Common myeloid progenitor, CD34-positive (primary cell): Measurements from ENCODE around the gene KRTAP10-3.
A peak's percentile ranks its signal among the peaks of the same experiment; 100 is the strongest.
"Not testable (repeated sequence)": the region's sequence is repeated elsewhere in the genome, so short reads cannot be mapped to it uniquely, and the experiment has no call there.

Source experiments
- CTCF ChIA-PET: fragments of 350-600 bp; sonication (Branson Sonifier 250); formaldehyde crosslinking; loops from one replicate; lab custom pipeline; 2021; ENCODE audit warnings: antibody characterized with exemption; lab: Charles Lee
- POLR2A ChIA-PET: fragments of 350-600 bp; sonication (Branson Sonifier 250); formaldehyde crosslinking; loops from one replicate; lab custom pipeline; 2021; ENCODE audit warnings: antibody characterized with exemption; lab: Charles Lee
- DNase-seq, 3 donors: peaks; one replicate each; pipeline versions ENCODE4 v3.0.0 to v3.0.0-alpha.2; 2013
- H3K27ac ChIP-seq, 2 experiments: 1 replicate in 1 of 2; 2 replicates in 1 of 2; pipeline ENCODE4 v1.7.0; 2013; ENCODE audit warnings: inconsistent platforms in 2 of 2, low read length in 2 of 2, mild to moderate bottlenecking in 2 of 2, low read depth in 1 of 2, moderate library complexity in 1 of 2; ENCODE audit not compliant: severe bottlenecking in 2 of 2, insufficient read depth in 1 of 2, poor library complexity in 1 of 2
- H3K27me3 ChIP-seq, 5 experiments: replicated peaks in 2 of 5; 1 replicate in 3 of 5; 2 replicates in 2 of 5; pipeline versions ENCODE4 v1.6.1 to v1.7.0; 2013; ENCODE audit warnings: low read length in 4 of 5, mild to moderate bottlenecking in 2 of 5, moderate library complexity in 2 of 5, inconsistent platforms in 1 of 5; ENCODE audit not compliant: insufficient read depth in 5 of 5, control insufficient read depth in 4 of 5
- H3K36me3 ChIP-seq, 4 experiments: 1 replicate in 2 of 4; 2 replicates in 2 of 4; pipeline versions ENCODE4 v1.6.1 to v1.7.0; 2013; ENCODE audit warnings: low read length in 3 of 4, control low read depth in 1 of 4, mild to moderate bottlenecking in 1 of 4; ENCODE audit not compliant: control insufficient read depth in 4 of 4, insufficient read depth in 4 of 4
- H3K4me1 ChIP-seq, 4 experiments: 1 replicate in 3 of 4; 2 replicates in 1 of 4; pipeline versions ENCODE4 v1.6.1 to v1.7.1; 2013; ENCODE audit warnings: low read length in 3 of 4, mild to moderate bottlenecking in 3 of 4, control low read depth in 1 of 4, inconsistent platforms in 1 of 4, moderate library complexity in 1 of 4; ENCODE audit not compliant: control insufficient read depth in 4 of 4, insufficient read depth in 4 of 4; ENCODE audit errors: control extremely low read depth in 1 of 4
- H3K4me3 ChIP-seq, 7 experiments: 1 replicate in 4 of 7; 2 replicates in 3 of 7; pipeline versions ENCODE4 v1.5.1 to v1.7.0; 2013; ENCODE audit warnings: mild to moderate bottlenecking in 7 of 7, low read length in 6 of 7, moderate library complexity in 6 of 7, inconsistent platforms in 2 of 7, low read depth in 2 of 7, control low read depth in 1 of 7; ENCODE audit not compliant: insufficient read depth in 4 of 7, control insufficient read depth in 1 of 7; ENCODE audit errors: extremely low read depth in 1 of 7
- H3K9me3 ChIP-seq, 5 experiments: 1 replicate in 4 of 5; 2 replicates in 1 of 5; pipeline versions ENCODE4 v1.6.1 to v1.7.1; 2013; ENCODE audit warnings: low read length in 4 of 5, mild to moderate bottlenecking in 2 of 5, inconsistent platforms in 1 of 5, low read depth in 1 of 5, moderate library complexity in 1 of 5; ENCODE audit not compliant: control insufficient read depth in 4 of 5, insufficient read depth in 2 of 5; ENCODE audit errors: control extremely low read depth in 1 of 5
- WGBS: methylation state at CpG from one replicate; pipeline ENCODE4 v1.1.5; 2013; ENCODE audit not compliant: insufficient coverage; 5-methylcytosine and 5-hydroxymethylcytosine counted together

Gene KRTAP10-3

DNA sequence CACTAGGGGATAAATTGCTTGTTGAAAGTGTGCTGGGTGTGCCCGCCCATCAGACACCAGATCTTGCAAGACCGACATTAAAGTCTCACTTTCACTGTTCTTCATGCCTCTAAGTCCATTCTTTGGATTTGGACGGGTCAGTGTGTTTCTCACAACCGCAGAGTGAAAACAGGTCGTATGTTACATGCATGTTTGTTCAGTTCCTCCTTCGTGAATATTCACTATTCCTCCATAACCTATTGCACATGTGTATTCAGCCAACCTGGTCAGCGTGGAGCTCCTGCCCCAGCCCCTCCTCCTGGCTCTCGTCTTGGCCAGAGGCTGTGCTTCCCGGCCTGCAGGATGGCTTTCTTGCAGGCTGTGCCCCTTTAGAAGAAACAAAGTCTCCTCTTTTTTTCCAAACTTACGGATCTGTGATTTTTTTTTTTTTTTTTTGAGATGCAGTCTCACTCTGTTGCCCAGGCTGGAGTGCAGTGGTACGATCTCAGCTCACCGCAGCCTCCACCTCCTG, 35.9 kb upstream of the KRTAP10-3 start:
- peaks cover 0 to 8% (median 0%) of the 10 kb centered on the region in 5 experiments for H3K9me3 ChIP-seq
- peaks cover 0 to 5% (median 0%) of the 10 kb centered on the region in 4 experiments for H3K4me1 ChIP-seq
- H3K36me3 ChIP-seq, result no peaks in the 10 kb centered on the region
- 77% methylated on average over 7 of the region's 12 CpGs for WGBS
- DNase-seq, result no peak
- ChIA-PET CTCF (no interaction called here), POLR2A (no interaction called here)
- peaks cover 0 to 12% (median 0%) of the 10 kb centered on the region in 5 experiments for H3K27me3 ChIP-seq
- H3K27ac ChIP-seq, result peak overlapping the region in 1 of 2 experiments; percentile 65
- H3K4me3 ChIP-seq, result no peak overlapping the region

DNA sequence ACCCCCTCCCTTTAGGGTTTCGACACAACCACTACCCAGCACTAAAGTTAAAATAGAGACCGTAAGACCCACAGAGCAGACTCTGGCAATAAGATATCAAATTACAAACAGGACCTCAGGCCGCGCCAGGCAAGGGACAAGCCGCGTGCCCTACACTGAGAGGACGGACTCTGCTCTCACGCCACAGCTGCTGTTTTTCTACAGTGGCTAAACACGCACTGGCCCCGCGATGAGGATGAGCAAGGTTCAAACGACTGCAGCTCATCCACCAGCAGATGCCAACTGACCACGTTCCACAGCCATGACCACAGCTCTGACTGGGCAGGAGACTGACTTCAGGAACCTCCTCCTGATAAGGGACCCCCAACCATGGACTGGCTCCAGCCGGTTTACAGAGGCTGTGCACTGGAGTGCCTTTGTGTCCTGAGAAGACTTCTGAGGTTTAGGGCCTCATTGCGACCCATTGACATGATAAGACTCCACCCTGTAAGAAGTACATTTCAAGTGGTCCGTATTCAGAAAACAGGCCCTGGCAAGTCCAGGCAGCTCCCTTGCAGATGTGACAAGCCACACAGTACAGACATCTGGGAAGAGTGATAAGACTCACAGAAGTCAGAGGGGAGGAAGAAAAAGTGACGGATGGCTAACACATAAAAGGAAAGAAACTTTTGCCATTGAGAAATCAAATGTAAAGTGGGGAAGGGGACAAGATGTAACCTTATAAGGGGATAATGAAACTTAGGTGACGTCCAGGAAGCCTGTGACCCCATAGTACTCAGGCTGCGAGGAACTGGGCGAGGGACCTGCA, 35.2 kb upstream of the KRTAP10-3 start:
- ChIA-PET POLR2A (no interaction called here), CTCF (no interaction called here)
- no peak overlapping the region for H3K4me3 ChIP-seq
- peak; percentile 6 to 77 (median 54) for DNase-seq
- H3K27me3 ChIP-seq, result peaks cover 0 to 10% (median 0%) of the 10 kb centered on the region in 5 experiments
- H3K9me3 ChIP-seq, result peaks cover 0 to 5% (median 0%) of the 10 kb centered on the region in 5 experiments
- 75% methylated on average over 19 of the region's 20 CpGs for WGBS
- H3K4me1 ChIP-seq, result peaks cover 0 to 5% (median 0%) of the 10 kb centered on the region in 4 experiments
- H3K36me3 ChIP-seq, result no peaks in the 10 kb centered on the region
- H3K27ac ChIP-seq, result peak overlapping the region in 1 of 2 experiments; percentile 65

DNA sequence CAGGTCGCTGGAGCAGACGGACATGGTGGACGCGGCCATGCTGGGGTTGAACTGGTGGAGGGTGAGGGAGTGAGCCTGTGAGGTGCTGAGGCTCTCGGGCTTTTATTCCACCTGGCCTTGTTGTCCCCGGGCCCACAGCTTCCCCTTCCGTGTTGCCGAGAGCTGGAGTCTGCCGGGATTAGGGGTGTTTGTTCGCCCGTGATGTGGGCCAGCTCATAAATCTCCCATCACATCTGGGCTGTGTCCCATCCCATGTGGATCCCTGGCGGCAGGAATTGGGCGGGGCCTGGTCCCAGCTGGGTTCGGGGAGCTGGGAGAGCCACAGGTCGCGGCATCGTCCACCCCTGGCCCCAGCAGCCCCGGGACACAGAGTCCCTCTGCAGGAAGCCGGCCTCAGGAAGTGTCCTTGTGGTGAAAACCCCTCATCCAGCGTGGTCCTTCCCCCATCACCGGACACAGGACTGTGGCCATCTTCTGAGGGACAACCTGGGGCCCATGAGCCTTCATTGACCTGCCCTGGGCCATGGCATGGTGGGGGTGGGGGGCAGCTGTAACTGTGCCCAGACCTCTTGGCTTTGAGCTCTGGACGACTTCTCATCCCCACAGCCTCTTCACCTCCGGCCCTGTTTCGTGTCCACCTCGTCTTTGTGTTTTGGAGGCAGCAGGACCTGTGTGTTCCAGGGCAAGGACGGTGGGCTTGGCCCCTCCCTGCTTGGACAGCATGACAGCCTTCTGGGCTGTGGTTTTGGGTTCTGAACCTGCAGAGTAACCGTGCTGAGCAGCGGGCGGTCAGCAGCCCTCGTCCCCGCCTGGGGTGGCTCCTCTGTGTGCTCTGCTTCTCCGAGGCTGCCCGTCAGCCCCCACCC, 34.1 kb upstream of the KRTAP10-3 start, which contains the start of gene KRTAP10-6:
TSS of gene KRTAP10-6 (minus strand) at position 60 of the 866 bp plus-strand sequence. CDS start at position 39, 21 bp downstream.
- Histone ChIP-seq H3K27me3 (peaks cover 0 to 7% (median 0%) of the 10 kb centered on the region in 5 experiments), H3K4me3 (no peak within 1 kb of the TSS), H3K27ac (peak within 1 kb of the TSS in 1 of 2 experiments; percentile 65), H3K9me3 (peaks cover 0 to 2% (median 0%) of the 10 kb centered on the region in 5 experiments), H3K4me1 (peaks cover 0 to 5% (median 0%) of the 10 kb centered on the region in 4 experiments), H3K36me3 (no peaks in the 10 kb centered on the region)
- ChIA-PET POLR2A (no interaction called here), CTCF (interaction anchor here (0.6 kb wide), 1 partner anchor 43 kb away, joined by 3 read pairs; no protein-coding TSS in a partner anchor)
- 71% methylated on average over 26 of the region's 33 CpGs for WGBS
- no peak for DNase-seq

DNA sequence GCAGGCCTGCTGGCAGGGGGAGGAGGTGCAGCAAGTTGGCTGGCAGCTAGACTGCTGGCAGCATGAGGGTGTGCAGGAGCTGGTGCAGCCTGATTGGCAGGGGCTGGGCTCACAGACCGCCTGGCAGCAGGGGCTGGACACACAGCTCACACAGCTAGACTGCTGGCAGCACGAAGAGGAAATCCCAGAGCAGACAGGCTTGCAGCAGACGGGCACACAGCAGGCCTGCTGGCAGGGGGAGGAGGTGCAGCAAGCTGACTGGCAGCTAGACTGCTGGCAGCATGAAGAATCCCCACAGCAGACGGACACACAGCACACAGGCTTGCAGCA, 33.2 kb upstream of the KRTAP10-3 start:
- DNase-seq, H3K4me3 ChIP-seq, POLR2A ChIA-PET, H3K36me3 ChIP-seq, H3K4me1 ChIP-seq, H3K27me3 ChIP-seq, H3K9me3 ChIP-seq, H3K27ac ChIP-seq, CTCF ChIA-PET: not testable (repeated sequence)
- no CpG with 5 or more reads among the region's 4 CpGs for WGBS

DNA sequence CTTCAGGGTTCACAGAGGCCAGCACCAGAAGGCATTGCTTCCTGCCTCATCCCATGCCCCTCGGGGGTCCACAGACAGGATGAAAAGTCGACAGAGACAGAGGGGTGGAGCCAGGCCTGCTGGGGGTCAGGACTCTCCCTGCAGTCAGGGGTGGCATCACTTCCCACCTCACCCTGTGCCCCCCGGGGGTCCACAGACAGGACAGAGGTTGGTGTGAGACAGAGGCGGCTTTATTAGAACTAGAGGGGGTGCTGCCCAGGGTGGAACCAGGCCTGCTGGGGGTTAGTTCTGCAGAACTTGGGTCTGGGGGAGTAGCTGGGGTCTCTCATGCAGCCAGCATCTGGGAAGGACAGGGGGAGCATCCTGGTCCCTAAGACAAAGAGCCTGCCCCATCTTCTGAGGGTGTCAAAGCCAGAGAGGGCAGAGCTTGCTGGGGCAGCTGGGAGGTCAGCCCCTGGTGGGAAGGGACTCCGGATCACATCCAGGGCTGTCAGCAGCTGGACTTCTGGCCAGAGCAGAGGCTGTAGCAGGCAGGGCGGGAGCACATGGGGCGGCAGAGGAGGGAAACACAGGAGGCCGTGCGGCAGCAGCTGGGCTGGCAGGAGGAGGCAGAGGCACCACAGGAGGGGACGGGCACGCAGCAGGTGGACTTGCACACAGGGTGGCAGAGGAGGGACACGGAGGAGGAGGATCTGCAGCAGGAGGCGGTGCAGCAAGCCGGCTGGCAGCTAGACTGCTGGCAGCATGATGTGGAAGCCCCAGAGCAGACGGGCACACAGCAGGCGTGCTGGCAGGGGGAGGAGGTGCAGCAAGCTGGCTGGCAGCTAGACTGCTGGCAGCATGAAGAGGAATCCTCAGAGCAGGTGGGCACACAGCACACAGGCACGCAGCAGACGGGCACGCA, 32.6 kb upstream of the KRTAP10-3 start:
- WGBS, result 88% methylated on average over 10 of the region's 19 CpGs
- H3K9me3 ChIP-seq, H3K36me3 ChIP-seq, H3K4me1 ChIP-seq, CTCF ChIA-PET, H3K4me3 ChIP-seq, POLR2A ChIA-PET, H3K27me3 ChIP-seq, DNase-seq, H3K27ac ChIP-seq: not testable (repeated sequence)

DNA sequence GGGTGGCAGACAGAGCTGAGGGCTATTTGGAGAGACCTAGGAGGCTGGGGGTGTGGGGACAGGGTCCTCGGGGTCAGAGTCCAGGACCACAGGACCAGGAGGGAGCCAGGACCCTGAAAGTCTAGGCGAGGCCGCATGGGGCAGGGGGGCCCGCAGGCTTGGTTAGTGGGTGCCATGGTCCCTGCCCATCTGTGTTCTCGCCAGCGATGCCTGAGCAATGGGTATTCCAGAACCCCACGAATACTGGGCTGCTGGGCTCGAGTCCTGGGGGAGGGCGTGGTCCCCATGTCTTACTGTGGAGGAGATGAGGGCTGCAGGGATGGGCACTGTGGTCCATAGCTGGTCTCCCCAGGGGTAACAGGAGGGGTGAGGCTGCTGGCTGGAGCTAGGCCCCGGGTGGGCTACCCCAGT, 31.7 kb upstream of the KRTAP10-3 start:
- ChIA-PET CTCF (no interaction called here), POLR2A (no interaction called here)
- H3K4me3 ChIP-seq, result no peak overlapping the region
- no peak for DNase-seq
- no peaks in the 10 kb centered on the region for H3K36me3 ChIP-seq
- H3K27me3 ChIP-seq, result peaks cover 0 to 6% (median 2%) of the 10 kb centered on the region in 5 experiments
- H3K9me3 ChIP-seq, result peaks cover 0 to 8% (median 3%) of the 10 kb centered on the region in 5 experiments
- WGBS, result 94% methylated on average over 7 of the region's 10 CpGs
- no peak overlapping the region for H3K27ac ChIP-seq
- peaks cover 0 to 5% (median 0%) of the 10 kb centered on the region in 4 experiments for H3K4me1 ChIP-seq
